Stomach (tissue), 4 donors: Measurements from ENCODE around the gene PHF21A.

Source experiments
- POLR2A ChIP-seq, 4 donors: fragments of 450-650 bp; IDR thresholded peaks; one replicate each; pipeline ENCODE4 v1.6.1; 2016; ENCODE audit warnings: antibody characterized with exemption in 4 of 4, control low read depth in 2 of 4, mild to moderate bottlenecking in 1 of 4, moderate library complexity in 1 of 4
- POLR2AphosphoS5 ChIP-seq, 3 donors: sonication (generic); formaldehyde crosslinking; IDR thresholded peaks; one replicate each; pipeline ENCODE4 v1.6.1; 2016; ENCODE audit warnings: antibody characterized with exemption in 3 of 3
- TF ChIP-seq, protein P1 (sequence below), 7 experiments: fragments of 450-650 bp in 4 of 7; fragments of 200-600 bp in 3 of 7; sonication (generic) in 3 of 7; IDR thresholded peaks; one replicate each; pipeline ENCODE4 v1.5.1; 2016 to 2019; ENCODE audit warnings: antibody characterized with exemption in 7 of 7, control low read depth in 2 of 7, mild to moderate bottlenecking in 1 of 7

- TF ChIP-seq, protein P1, sequence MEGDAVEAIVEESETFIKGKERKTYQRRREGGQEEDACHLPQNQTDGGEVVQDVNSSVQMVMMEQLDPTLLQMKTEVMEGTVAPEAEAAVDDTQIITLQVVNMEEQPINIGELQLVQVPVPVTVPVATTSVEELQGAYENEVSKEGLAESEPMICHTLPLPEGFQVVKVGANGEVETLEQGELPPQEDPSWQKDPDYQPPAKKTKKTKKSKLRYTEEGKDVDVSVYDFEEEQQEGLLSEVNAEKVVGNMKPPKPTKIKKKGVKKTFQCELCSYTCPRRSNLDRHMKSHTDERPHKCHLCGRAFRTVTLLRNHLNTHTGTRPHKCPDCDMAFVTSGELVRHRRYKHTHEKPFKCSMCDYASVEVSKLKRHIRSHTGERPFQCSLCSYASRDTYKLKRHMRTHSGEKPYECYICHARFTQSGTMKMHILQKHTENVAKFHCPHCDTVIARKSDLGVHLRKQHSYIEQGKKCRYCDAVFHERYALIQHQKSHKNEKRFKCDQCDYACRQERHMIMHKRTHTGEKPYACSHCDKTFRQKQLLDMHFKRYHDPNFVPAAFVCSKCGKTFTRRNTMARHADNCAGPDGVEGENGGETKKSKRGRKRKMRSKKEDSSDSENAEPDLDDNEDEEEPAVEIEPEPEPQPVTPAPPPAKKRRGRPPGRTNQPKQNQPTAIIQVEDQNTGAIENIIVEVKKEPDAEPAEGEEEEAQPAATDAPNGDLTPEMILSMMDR (IDR thresholded peaks at IDR 0.05), result no peak
- TF ChIP-seq POLR2A (IDR thresholded peaks at IDR 0.05), result no peak
- TF ChIP-seq POLR2AphosphoS5 (IDR thresholded peaks at IDR 0.05), result no peak
These were observed 224.8 kb downstream of the PHF21A start for GRCh38 chr11:45896422-45896984.
